Measurements from ENCODE around the gene GAREM1. TPM values are rescaled to one million over a fixed set of nuclear protein-coding genes. Genes with fewer than 3 reads are reported as not detected.
A peak's percentile ranks its signal among the peaks of the same experiment; 100 is the strongest.

GAREM1 gene
- total RNA-seq, 1 experiment from 2014 or later: 0.11 TPM

- Histone ChIP-seq H3K36me3 (ENCODE audit: insufficient read depth, low read length) (no peaks in the 10 kb centered on the region), H3K27ac (ENCODE audit: low read length) (no peak overlapping the region), H3K4me2 (ENCODE audit: low read depth, low read length, poor library complexity, severe bottlenecking) (no peak overlapping the region), H2AFZ (ENCODE audit: low read length) (no peak overlapping the region), H3K79me2 (ENCODE audit: low read length) (no peaks in the 10 kb centered on the region), H4K20me1 (ENCODE audit: insufficient read depth, low read depth, low read length) (no peaks in the 10 kb centered on the region), H3K27me3 (ENCODE audit: low read length) (no peaks in the 10 kb centered on the region), H3K9me3 (ENCODE audit: low read length) (no peaks in the 10 kb centered on the region), H3K4me1 (ENCODE audit: low read length) (peaks cover 30% of the 10 kb centered on the region), H3K9me2 (replicated peaks; ENCODE audit: insufficient read depth, low read length) (no peaks in the 10 kb centered on the region), H3K9ac (ENCODE audit: low read length) (no peak overlapping the region), H3K4me3 (ENCODE audit: low read length) (no peak overlapping the region)
- no peak for DNase-seq
Observed at GRCh38 chr18:32324181-32324580, 146.5 kb downstream of the GAREM1 start.

GRCh38 chr18:32321826-32322225 is 148.9 kb downstream of the GAREM1 start:
- Histone ChIP-seq H3K4me3 (ENCODE audit: low read length) (peak overlapping the region; percentile 29), H3K9me2 (replicated peaks; ENCODE audit: insufficient read depth, low read length) (no peaks in the 10 kb centered on the region), H3K27me3 (ENCODE audit: low read length) (no peaks in the 10 kb centered on the region), H4K20me1 (ENCODE audit: insufficient read depth, low read depth, low read length) (no peaks in the 10 kb centered on the region), H2AFZ (ENCODE audit: low read length) (no peak overlapping the region), H3K9me3 (ENCODE audit: low read length) (no peaks in the 10 kb centered on the region), H3K27ac (ENCODE audit: low read length) (peak overlapping the region; percentile 52), H3K9ac (ENCODE audit: low read length) (no peak overlapping the region), H3K4me2 (ENCODE audit: low read depth, low read length, poor library complexity, severe bottlenecking) (peak overlapping the region; percentile 60), H3K79me2 (ENCODE audit: low read length) (no peaks in the 10 kb centered on the region), H3K36me3 (ENCODE audit: insufficient read depth, low read length) (no peaks in the 10 kb centered on the region), H3K4me1 (ENCODE audit: low read length) (peaks cover 30% of the 10 kb centered on the region)
- peak; percentile 80 for DNase-seq

DNA sequence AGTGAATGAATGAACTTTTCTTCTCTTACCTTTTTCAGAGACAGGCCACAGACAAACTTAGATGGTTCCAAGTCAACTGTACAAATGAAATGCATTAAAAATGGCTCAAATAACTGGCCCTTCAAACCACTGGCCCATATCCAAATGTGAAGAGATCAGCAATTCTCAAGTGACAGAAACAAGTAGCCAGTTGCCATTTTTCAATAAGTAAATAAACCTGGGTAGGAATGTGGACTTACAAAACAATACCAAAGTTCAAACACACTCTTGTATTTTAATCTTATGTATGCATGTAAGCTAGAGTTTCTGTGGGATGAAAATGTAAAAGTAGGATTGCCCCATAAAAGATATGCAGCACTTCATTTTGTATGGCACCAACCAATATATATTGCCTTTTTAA is 151.6 kb downstream of the GAREM1 start:
- H3K36me3 ChIP-seq (ENCODE audit: insufficient read depth, low read length): no peaks in the 10 kb centered on the region
- H4K20me1 ChIP-seq (ENCODE audit: insufficient read depth, low read depth, low read length): no peaks in the 10 kb centered on the region
- H3K79me2 ChIP-seq (ENCODE audit: low read length): no peaks in the 10 kb centered on the region
- H3K27ac ChIP-seq (ENCODE audit: low read length): no peak overlapping the region
- peaks cover 30% of the 10 kb centered on the region for H3K4me1 ChIP-seq (ENCODE audit: low read length)
- no peaks in the 10 kb centered on the region for H3K9me3 ChIP-seq (ENCODE audit: low read length)
- H3K4me2 ChIP-seq (ENCODE audit: low read depth, low read length, poor library complexity, severe bottlenecking): no peak overlapping the region
- no peak overlapping the region for H3K9ac ChIP-seq (ENCODE audit: low read length)
- no peak overlapping the region for H2AFZ ChIP-seq (ENCODE audit: low read length)
- no peak for DNase-seq
- no peak overlapping the region for H3K4me3 ChIP-seq (ENCODE audit: low read length)
- H3K9me2 ChIP-seq (replicated peaks; ENCODE audit: insufficient read depth, low read length): no peaks in the 10 kb centered on the region
- no peaks in the 10 kb centered on the region for H3K27me3 ChIP-seq (ENCODE audit: low read length)

DNA sequence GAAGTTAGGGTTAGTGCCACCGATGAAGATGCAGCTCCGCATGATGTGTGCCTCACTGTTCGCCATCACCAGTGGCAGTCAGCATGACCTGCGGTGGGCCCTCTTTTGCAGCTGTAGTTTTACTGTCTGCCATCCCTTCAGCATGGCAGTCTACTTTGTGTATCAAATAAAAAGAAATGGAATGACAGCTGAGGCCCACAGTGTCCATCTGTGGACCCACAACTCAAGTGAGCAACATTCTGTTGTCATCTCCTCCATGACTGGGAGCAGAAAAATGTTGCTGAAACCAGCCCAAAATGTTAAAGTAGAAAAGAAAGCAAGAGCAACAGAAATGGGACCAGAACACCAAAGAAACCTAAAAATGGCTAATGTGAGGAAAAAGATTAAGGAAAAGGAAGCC is 152.1 kb downstream of the GAREM1 start:
- no peaks in the 10 kb centered on the region for H3K27me3 ChIP-seq (ENCODE audit: low read length)

DNA sequence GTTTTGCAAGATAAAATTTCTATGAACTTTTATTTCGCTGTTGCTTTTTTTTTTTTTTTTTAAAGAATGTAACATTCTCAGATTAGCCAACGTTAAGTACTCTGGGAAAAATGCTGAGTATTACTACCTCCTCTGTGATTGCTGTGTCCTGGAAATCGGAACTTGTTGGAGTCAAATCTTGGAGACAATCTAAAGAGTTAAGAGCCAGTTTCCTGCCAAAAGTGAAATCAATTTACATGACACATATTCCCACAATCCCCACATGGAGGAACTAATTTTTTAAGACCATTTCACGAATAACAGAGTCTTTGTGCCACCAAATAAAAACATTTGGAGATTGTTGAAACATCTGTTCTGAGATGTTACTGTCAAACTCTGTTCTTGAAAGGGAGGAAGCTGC is 153.0 kb downstream of the GAREM1 start:
- H3K4me1 ChIP-seq (ENCODE audit: low read length): peaks cover 25% of the 10 kb centered on the region
- H3K79me2 ChIP-seq (ENCODE audit: low read length): no peaks in the 10 kb centered on the region
- H3K9me3 ChIP-seq (ENCODE audit: low read length): no peaks in the 10 kb centered on the region
- no peak overlapping the region for H3K4me2 ChIP-seq (ENCODE audit: low read depth, low read length, poor library complexity, severe bottlenecking)
- H2AFZ ChIP-seq (ENCODE audit: low read length): no peak overlapping the region
- DNase-seq: no peak
- H4K20me1 ChIP-seq (ENCODE audit: insufficient read depth, low read depth, low read length): no peaks in the 10 kb centered on the region
- H3K36me3 ChIP-seq (ENCODE audit: insufficient read depth, low read length): no peaks in the 10 kb centered on the region
- H3K4me3 ChIP-seq (ENCODE audit: low read length): no peak overlapping the region
- H3K27ac ChIP-seq (ENCODE audit: low read length): no peak overlapping the region
- H3K9me2 ChIP-seq (replicated peaks; ENCODE audit: insufficient read depth, low read length): no peaks in the 10 kb centered on the region
- no peaks in the 10 kb centered on the region for H3K27me3 ChIP-seq (ENCODE audit: low read length)
- H3K9ac ChIP-seq (ENCODE audit: low read length): no peak overlapping the region

More for the DNA sequence above, 152.1 kb downstream of the GAREM1 start:
- no peak for DNase-seq
- no peak overlapping the region for H3K27ac ChIP-seq (ENCODE audit: low read length)
- H3K4me1 ChIP-seq (ENCODE audit: low read length): peaks cover 30% of the 10 kb centered on the region
- H3K4me3 ChIP-seq (ENCODE audit: low read length): no peak overlapping the region
- no peaks in the 10 kb centered on the region for H3K9me2 ChIP-seq (replicated peaks; ENCODE audit: insufficient read depth, low read length)
- H4K20me1 ChIP-seq (ENCODE audit: insufficient read depth, low read depth, low read length): no peaks in the 10 kb centered on the region
- H3K9me3 ChIP-seq (ENCODE audit: low read length): no peaks in the 10 kb centered on the region
- no peak overlapping the region for H3K4me2 ChIP-seq (ENCODE audit: low read depth, low read length, poor library complexity, severe bottlenecking)
- no peak overlapping the region for H2AFZ ChIP-seq (ENCODE audit: low read length)
- H3K36me3 ChIP-seq (ENCODE audit: insufficient read depth, low read length): no peaks in the 10 kb centered on the region
- H3K9ac ChIP-seq (ENCODE audit: low read length): no peak overlapping the region
- no peaks in the 10 kb centered on the region for H3K79me2 ChIP-seq (ENCODE audit: low read length)

GRCh38 chr18:32315881-32316280 is 154.8 kb downstream of the GAREM1 start:
- H3K27ac ChIP-seq (ENCODE audit: low read length): no peak overlapping the region
- H3K4me3 ChIP-seq (ENCODE audit: low read length): no peak overlapping the region
- H3K9me3 ChIP-seq (ENCODE audit: low read length): no peaks in the 10 kb centered on the region
- no peak overlapping the region for H3K4me2 ChIP-seq (ENCODE audit: low read depth, low read length, poor library complexity, severe bottlenecking)
- H3K9ac ChIP-seq (ENCODE audit: low read length): no peak overlapping the region
- no peaks in the 10 kb centered on the region for H4K20me1 ChIP-seq (ENCODE audit: insufficient read depth, low read depth, low read length)
- H3K4me1 ChIP-seq (ENCODE audit: low read length): peaks cover 7% of the 10 kb centered on the region
- no peaks in the 10 kb centered on the region for H3K79me2 ChIP-seq (ENCODE audit: low read length)
- no peaks in the 10 kb centered on the region for H3K36me3 ChIP-seq (ENCODE audit: insufficient read depth, low read length)
- H3K27me3 ChIP-seq (ENCODE audit: low read length): no peaks in the 10 kb centered on the region
- no peak overlapping the region for H2AFZ ChIP-seq (ENCODE audit: low read length)
- no peaks in the 10 kb centered on the region for H3K9me2 ChIP-seq (replicated peaks; ENCODE audit: insufficient read depth, low read length)
- no peak for DNase-seq

DNA sequence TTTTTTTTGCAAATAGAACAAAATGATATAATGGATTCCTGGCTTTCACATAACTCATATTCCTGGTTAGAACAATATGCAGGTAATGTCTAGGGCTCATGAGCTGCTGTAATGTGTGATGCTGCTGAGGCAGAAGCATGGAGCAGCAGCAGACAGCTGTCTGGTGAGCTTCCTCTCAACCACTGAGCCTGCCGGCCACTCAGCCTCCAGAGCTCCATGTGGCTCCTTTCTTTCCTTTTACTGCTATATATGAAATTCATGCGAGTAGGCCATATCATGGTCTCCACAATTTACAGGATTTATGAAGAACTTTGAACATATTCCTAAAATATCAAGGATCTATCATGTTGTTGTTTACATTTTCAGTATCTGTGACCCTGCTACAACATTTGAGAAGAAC is 159.9 kb downstream of the GAREM1 start:
- no peak overlapping the region for H2AFZ ChIP-seq (ENCODE audit: low read length)
- no peaks in the 10 kb centered on the region for H3K9me2 ChIP-seq (replicated peaks; ENCODE audit: insufficient read depth, low read length)
- no peaks in the 10 kb centered on the region for H3K9me3 ChIP-seq (ENCODE audit: low read length)
- H3K4me2 ChIP-seq (ENCODE audit: low read depth, low read length, poor library complexity, severe bottlenecking): no peak overlapping the region
- H4K20me1 ChIP-seq (ENCODE audit: insufficient read depth, low read depth, low read length): no peaks in the 10 kb centered on the region
- H3K27ac ChIP-seq (ENCODE audit: low read length): no peak overlapping the region
- DNase-seq: no peak
- H3K4me1 ChIP-seq (ENCODE audit: low read length): no peaks in the 10 kb centered on the region
- H3K9ac ChIP-seq (ENCODE audit: low read length): no peak overlapping the region
- no peaks in the 10 kb centered on the region for H3K79me2 ChIP-seq (ENCODE audit: low read length)
- H3K4me3 ChIP-seq (ENCODE audit: low read length): no peak overlapping the region
- no peaks in the 10 kb centered on the region for H3K27me3 ChIP-seq (ENCODE audit: low read length)
- H3K36me3 ChIP-seq (ENCODE audit: insufficient read depth, low read length): no peaks in the 10 kb centered on the region

- Histone ChIP-seq H3K9ac (ENCODE audit: low read length) (no peak overlapping the region), H3K79me2 (ENCODE audit: low read length) (no peaks in the 10 kb centered on the region), H3K27ac (ENCODE audit: low read length) (no peak overlapping the region), H3K9me2 (replicated peaks; ENCODE audit: insufficient read depth, low read length) (no peaks in the 10 kb centered on the region), H3K4me3 (ENCODE audit: low read length) (no peak overlapping the region), H3K36me3 (ENCODE audit: insufficient read depth, low read length) (no peaks in the 10 kb centered on the region), H4K20me1 (ENCODE audit: insufficient read depth, low read depth, low read length) (no peaks in the 10 kb centered on the region), H2AFZ (ENCODE audit: low read length) (no peak overlapping the region), H3K4me1 (ENCODE audit: low read length) (no peaks in the 10 kb centered on the region), H3K4me2 (ENCODE audit: low read depth, low read length, poor library complexity, severe bottlenecking) (no peak overlapping the region), H3K27me3 (ENCODE audit: low read length) (no peaks in the 10 kb centered on the region), H3K9me3 (ENCODE audit: low read length) (no peaks in the 10 kb centered on the region)
- DNase-seq: no peak
Observed at GRCh38 chr18:32310101-32310500, 160.6 kb downstream of the GAREM1 start.
